Left hindlimb (tissue), 1 donor: Measurements from ENCODE around the gene POLA1.

Experiments
- DNase-seq: peaks from one replicate; pipeline ENCODE4 v3.0.0-alpha.2; 2018

POLA1 gene

GRCh38 chrX:24890677-24891076 lies 197.0 kb downstream of the POLA1 start:
- no peak for DNase-seq

GRCh38 chrX:24899391-24899790 lies 205.7 kb downstream of the POLA1 start:
- DNase-seq, result no peak

- no peak for DNase-seq
Observed at GRCh38 chrX:24900234-24900633, 206.5 kb downstream of the POLA1 start.

GRCh38 chrX:24902806-24903205 lies 209.1 kb downstream of the POLA1 start:
- no peak for DNase-seq

GRCh38 chrX:24918715-24919114 lies 225.0 kb downstream of the POLA1 start:
- no peak for DNase-seq

GRCh38 chrX:24920769-24921168 lies 227.1 kb downstream of the POLA1 start:
- no peak for DNase-seq

GRCh38 chrX:24925430-24925829 lies 231.7 kb downstream of the POLA1 start:
- no peak for DNase-seq

GRCh38 chrX:24927372-24927771 lies 233.7 kb downstream of the POLA1 start:
- DNase-seq, result no peak

- DNase-seq, result no peak
Observed at GRCh38 chrX:24928114-24928513, 234.4 kb downstream of the POLA1 start.

GRCh38 chrX:24934279-24934678 lies 240.6 kb downstream of the POLA1 start:
- DNase-seq, result no peak

- no peak for DNase-seq
Observed at GRCh38 chrX:24945009-24945408, 251.3 kb downstream of the POLA1 start.

GRCh38 chrX:24946369-24946768 lies 252.7 kb downstream of the POLA1 start:
- no peak for DNase-seq

- DNase-seq, result no peak
Observed at GRCh38 chrX:24954732-24955131, 261.0 kb downstream of the POLA1 start.

GRCh38 chrX:24955372-24955930 lies 261.7 kb downstream of the POLA1 start:
- no peak for DNase-seq

- no peak for DNase-seq
Observed at GRCh38 chrX:24956828-24957227, 263.1 kb downstream of the POLA1 start.

- no peak for DNase-seq
Observed at GRCh38 chrX:24961809-24962208, 268.1 kb downstream of the POLA1 start.

GRCh38 chrX:24963823-24964222 lies 270.1 kb downstream of the POLA1 start:
- DNase-seq, result no peak

- no peak for DNase-seq
Observed at GRCh38 chrX:24965372-24965771, 271.7 kb downstream of the POLA1 start.

- no peak for DNase-seq
Observed at GRCh38 chrX:24969812-24970211, 276.1 kb downstream of the POLA1 start.

GRCh38 chrX:24979081-24979480 lies 285.4 kb downstream of the POLA1 start:
- no peak for DNase-seq

- DNase-seq, result no peak
Observed at GRCh38 chrX:24981030-24981429, 287.3 kb downstream of the POLA1 start.

- DNase-seq, result no peak
Observed at GRCh38 chrX:24982306-24982965, 288.7 kb downstream of the POLA1 start.

GRCh38 chrX:24983931-24984330 lies 290.2 kb downstream of the POLA1 start:
- DNase-seq, result no peak

GRCh38 chrX:24985120-24985519 lies 291.4 kb downstream of the POLA1 start:
- DNase-seq, result no peak

- DNase-seq, result no peak
Observed at GRCh38 chrX:24987731-24988130, 294.0 kb downstream of the POLA1 start.
